BJ (cell line): Measurements from ENCODE around the gene MKRN2. TPM values are rescaled to one million over a fixed set of nuclear protein-coding genes. Genes with fewer than 3 reads are reported as not detected.

Experiments used
- CTCF ChIA-PET: fragments of 350-600 bp; formaldehyde crosslinking; extraction: SDS; loops from one replicate; lab custom pipeline; 2021; ENCODE audit warnings: antibody characterized with exemption, inconsistent platforms; lab: Yijun Ruan, JAX
- POLR2A ChIA-PET: fragments of 300-600 bp; sonication (Branson Sonifier 250); formaldehyde crosslinking; extraction: SDS; loops from one replicate; lab custom pipeline; 2021; ENCODE audit warnings: antibody characterized with exemption; lab: Charles Lee
- DNase-seq: peaks from one replicate; pipeline ENCODE4 v3.0.0-alpha.2; 2011; ENCODE audit warnings: low read depth
- H3K27me3 ChIP-seq: 2 replicates; pipeline ENCODE4 v1.6.0; 2011; ENCODE audit warnings: low read length; ENCODE audit not compliant: control insufficient read depth, insufficient read depth
- H3K36me3 ChIP-seq: 2 replicates; pipeline ENCODE4 v1.5.1; 2011; ENCODE audit warnings: low read length; ENCODE audit not compliant: control insufficient read depth, insufficient read depth
- H3K4me3 ChIP-seq: 2 replicates; pipeline ENCODE4 v1.5.1; 2011; ENCODE audit warnings: low read depth, mild to moderate bottlenecking, control low read depth, low read length
- CTCF ChIP-seq: IDR thresholded peaks from 2 replicates; pipeline ENCODE4 v1.5.1; 2011; ENCODE audit warnings: low read depth, mild to moderate bottlenecking, control low read depth, inconsistent platforms, low read length, moderate library complexity; ENCODE audit not compliant: insufficient read depth
- polyA plus RNA-seq: library from polyadenylated mRNA; depleted of rRNA; stranded (reverse); fragments of >200 nt; gene quantifications from 2 replicates; pipeline ENCODE4 v1.2.3, GENCODE V29; 2011

The MKRN2 gene
- polyA plus RNA-seq, 1 experiment: 56.2 TPM

- DNase-seq: no peak
- H3K27me3 ChIP-seq: no peaks in the 10 kb centered on the region
- 0 out of 2 replicates have a peak, but pooled peaks have one; percentile 3 for TF ChIP-seq CTCF
- H3K4me3 ChIP-seq: peak overlapping the region; percentile 41
- ChIA-PET CTCF (interaction anchor here (0.9 to 1.5 kb wide), 6 partner anchors 11 to 166 kb away, joined by 3 to 5 read pairs (median 3); no protein-coding TSS in a partner anchor), POLR2A (no interaction called here)
- H3K36me3 ChIP-seq: no peaks in the 10 kb centered on the region
Observed at GRCh38 chr3:12553921-12554391, 2.9 kb upstream of the MKRN2 start.

- POLR2A ChIA-PET: no interaction called here
- H3K36me3 ChIP-seq: no peaks in the 10 kb centered on the region
- H3K4me3 ChIP-seq: peak overlapping the region; percentile 98
- no peak for DNase-seq
- H3K27me3 ChIP-seq: no peaks in the 10 kb centered on the region
- TF ChIP-seq CTCF: no peak
- CTCF ChIA-PET: interaction anchor here (0.6 to 1.9 kb wide), 2 partner anchors 11 to 69 kb away, joined by 3 to 5 read pairs; partner anchors contain the start of gene MKRN2OS
Observed at GRCh38 chr3:12556314-12556689, 585 bp upstream of the MKRN2 start.

- POLR2A ChIA-PET: no interaction called here
- H3K27me3 ChIP-seq: no peaks in the 10 kb centered on the region
Observed at GRCh38 chr3:12557473-12558100, 700 bp downstream of the MKRN2 start.

DNA sequence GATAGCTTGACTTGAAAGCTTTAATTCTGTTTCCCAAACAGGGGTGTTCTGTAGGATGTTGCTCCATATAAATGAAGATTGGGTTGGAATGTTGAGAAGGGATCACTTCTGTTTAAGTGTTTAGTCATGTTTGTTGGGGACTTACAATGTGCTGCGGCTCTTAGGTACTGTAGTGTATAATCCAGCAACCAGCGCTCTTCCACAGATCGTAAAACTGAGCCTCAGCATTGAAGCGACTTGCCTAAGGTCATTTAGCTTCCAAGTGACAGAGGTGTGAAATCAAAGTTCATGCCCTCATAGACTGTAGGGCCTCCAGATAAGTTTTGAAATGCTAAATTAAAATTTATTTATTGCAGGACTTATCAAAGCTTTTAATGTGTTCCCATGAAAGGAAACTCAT is 1.8 kb downstream of the MKRN2 start:
- POLR2A ChIA-PET: no interaction called here
- H3K4me3 ChIP-seq: peak overlapping the region; percentile 16
- CTCF ChIA-PET: interaction anchor here (0.8 to 1.4 kb wide), 4 partner anchors 21 to 421 kb away, joined by 3 read pairs; no protein-coding TSS in a partner anchor
- H3K27me3 ChIP-seq: no peaks in the 10 kb centered on the region
- no peak for TF ChIP-seq CTCF
- H3K36me3 ChIP-seq: no peaks in the 10 kb centered on the region
- DNase-seq: no peak

More at GRCh38 chr3:12557473-12558100, 700 bp downstream of the MKRN2 start:
- DNase-seq: no peak
- CTCF ChIA-PET: interaction anchor here (1.3 kb wide), 1 partner anchor 420 kb away, joined by 3 read pairs; no protein-coding TSS in a partner anchor
- peak overlapping the region; percentile 98 for H3K4me3 ChIP-seq
- H3K36me3 ChIP-seq: no peaks in the 10 kb centered on the region
- TF ChIP-seq CTCF: no peak; the same call in 1 of the 2 replicates

DNA sequence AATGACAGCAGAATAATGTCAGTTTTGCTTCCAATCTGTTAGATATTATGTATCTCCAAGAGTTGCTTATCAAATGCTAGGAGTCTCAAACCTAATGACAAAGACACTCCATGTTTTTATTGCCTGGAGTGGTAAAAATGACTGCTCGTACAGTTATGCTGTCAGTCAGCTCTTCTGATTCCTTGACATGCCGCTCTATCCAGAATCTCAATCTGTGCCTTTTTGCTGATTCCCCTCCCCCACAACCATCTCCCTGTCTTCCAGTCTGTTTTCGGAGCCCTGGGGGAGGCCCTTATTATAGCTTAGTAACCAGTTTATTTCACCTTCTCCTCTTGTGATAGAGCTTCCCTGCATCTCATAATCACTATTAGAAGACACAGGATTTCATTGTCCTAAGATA is 2.6 kb downstream of the MKRN2 start:
- TF ChIP-seq CTCF: no peak
- no peak for DNase-seq
- Histone ChIP-seq H3K4me3 (no peak overlapping the region), H3K27me3 (no peaks in the 10 kb centered on the region), H3K36me3 (no peaks in the 10 kb centered on the region)
- POLR2A ChIA-PET: no interaction called here
- CTCF ChIA-PET: interaction anchor here (0.8 to 1.4 kb wide), 4 partner anchors 17 to 250 kb away, joined by 3 read pairs; no protein-coding TSS in a partner anchor
